ENCODE results near the gene PPP2R2B.

The PPP2R2B gene

GRCh38 chr5:146660376-146660960 is 218.1 kb downstream of the PPP2R2B start:
- no peak overlapping the region for H3K4me3 ChIP-seq (replicated peaks; ENCODE audit: insufficient read depth, low read length)
- no peak for TF ChIP-seq SPI1 (IDR thresholded peaks at IDR 0.05; ENCODE audit: borderline replicate concordance, low read depth)
- no peak for TF ChIP-seq POLR2AphosphoS5 (IDR thresholded peaks at IDR 0.05; ENCODE audit: low read depth)
- no peak for TF ChIP-seq GABPA (IDR thresholded peaks at IDR 0.05; ENCODE audit: low read depth)
- TF ChIP-seq, protein P1, sequence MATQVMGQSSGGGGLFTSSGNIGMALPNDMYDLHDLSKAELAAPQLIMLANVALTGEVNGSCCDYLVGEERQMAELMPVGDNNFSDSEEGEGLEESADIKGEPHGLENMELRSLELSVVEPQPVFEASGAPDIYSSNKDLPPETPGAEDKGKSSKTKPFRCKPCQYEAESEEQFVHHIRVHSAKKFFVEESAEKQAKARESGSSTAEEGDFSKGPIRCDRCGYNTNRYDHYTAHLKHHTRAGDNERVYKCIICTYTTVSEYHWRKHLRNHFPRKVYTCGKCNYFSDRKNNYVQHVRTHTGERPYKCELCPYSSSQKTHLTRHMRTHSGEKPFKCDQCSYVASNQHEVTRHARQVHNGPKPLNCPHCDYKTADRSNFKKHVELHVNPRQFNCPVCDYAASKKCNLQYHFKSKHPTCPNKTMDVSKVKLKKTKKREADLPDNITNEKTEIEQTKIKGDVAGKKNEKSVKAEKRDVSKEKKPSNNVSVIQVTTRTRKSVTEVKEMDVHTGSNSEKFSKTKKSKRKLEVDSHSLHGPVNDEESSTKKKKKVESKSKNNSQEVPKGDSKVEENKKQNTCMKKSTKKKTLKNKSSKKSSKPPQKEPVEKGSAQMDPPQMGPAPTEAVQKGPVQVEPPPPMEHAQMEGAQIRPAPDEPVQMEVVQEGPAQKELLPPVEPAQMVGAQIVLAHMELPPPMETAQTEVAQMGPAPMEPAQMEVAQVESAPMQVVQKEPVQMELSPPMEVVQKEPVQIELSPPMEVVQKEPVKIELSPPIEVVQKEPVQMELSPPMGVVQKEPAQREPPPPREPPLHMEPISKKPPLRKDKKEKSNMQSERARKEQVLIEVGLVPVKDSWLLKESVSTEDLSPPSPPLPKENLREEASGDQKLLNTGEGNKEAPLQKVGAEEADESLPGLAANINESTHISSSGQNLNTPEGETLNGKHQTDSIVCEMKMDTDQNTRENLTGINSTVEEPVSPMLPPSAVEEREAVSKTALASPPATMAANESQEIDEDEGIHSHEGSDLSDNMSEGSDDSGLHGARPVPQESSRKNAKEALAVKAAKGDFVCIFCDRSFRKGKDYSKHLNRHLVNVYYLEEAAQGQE (IDR thresholded peaks at IDR 0.05; ENCODE audit: insufficient replicate concordance, low read depth): no peak
- TF ChIP-seq, protein P2, sequence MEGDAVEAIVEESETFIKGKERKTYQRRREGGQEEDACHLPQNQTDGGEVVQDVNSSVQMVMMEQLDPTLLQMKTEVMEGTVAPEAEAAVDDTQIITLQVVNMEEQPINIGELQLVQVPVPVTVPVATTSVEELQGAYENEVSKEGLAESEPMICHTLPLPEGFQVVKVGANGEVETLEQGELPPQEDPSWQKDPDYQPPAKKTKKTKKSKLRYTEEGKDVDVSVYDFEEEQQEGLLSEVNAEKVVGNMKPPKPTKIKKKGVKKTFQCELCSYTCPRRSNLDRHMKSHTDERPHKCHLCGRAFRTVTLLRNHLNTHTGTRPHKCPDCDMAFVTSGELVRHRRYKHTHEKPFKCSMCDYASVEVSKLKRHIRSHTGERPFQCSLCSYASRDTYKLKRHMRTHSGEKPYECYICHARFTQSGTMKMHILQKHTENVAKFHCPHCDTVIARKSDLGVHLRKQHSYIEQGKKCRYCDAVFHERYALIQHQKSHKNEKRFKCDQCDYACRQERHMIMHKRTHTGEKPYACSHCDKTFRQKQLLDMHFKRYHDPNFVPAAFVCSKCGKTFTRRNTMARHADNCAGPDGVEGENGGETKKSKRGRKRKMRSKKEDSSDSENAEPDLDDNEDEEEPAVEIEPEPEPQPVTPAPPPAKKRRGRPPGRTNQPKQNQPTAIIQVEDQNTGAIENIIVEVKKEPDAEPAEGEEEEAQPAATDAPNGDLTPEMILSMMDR (IDR thresholded peaks at IDR 0.05; ENCODE audit: insufficient read depth, low read length): no peak
- no peak for DNase-seq (ENCODE audit: low read depth in 1 of 2, low spot score in 1 of 2)
- H3K27ac ChIP-seq (replicated peaks): no peak overlapping the region
- peaks cover 3% of the 10 kb centered on the region for H3K27me3 ChIP-seq (ENCODE audit: insufficient read depth, poor library complexity, severe bottlenecking)

GRCh38 chr5:146659961-146660360 is 218.6 kb downstream of the PPP2R2B start:
- Histone ChIP-seq H3K27ac (replicated peaks) (no peak overlapping the region), H3K4me3 (replicated peaks; ENCODE audit: insufficient read depth, low read length) (no peak overlapping the region), H3K27me3 (ENCODE audit: insufficient read depth, poor library complexity, severe bottlenecking) (peaks cover 3% of the 10 kb centered on the region)
- DNase-seq (ENCODE audit: low read depth in 1 of 2, low spot score in 1 of 2): no peak
- TF ChIP-seq, protein P2 (IDR thresholded peaks at IDR 0.05; ENCODE audit: insufficient read depth, low read length): no peak
- TF ChIP-seq SPI1 (IDR thresholded peaks at IDR 0.05; ENCODE audit: borderline replicate concordance, low read depth): no peak
- no peak for TF ChIP-seq POLR2AphosphoS5 (IDR thresholded peaks at IDR 0.05; ENCODE audit: low read depth)
- TF ChIP-seq, protein P1 (IDR thresholded peaks at IDR 0.05; ENCODE audit: insufficient replicate concordance, low read depth): no peak
- TF ChIP-seq GABPA (IDR thresholded peaks at IDR 0.05; ENCODE audit: low read depth): no peak

DNA sequence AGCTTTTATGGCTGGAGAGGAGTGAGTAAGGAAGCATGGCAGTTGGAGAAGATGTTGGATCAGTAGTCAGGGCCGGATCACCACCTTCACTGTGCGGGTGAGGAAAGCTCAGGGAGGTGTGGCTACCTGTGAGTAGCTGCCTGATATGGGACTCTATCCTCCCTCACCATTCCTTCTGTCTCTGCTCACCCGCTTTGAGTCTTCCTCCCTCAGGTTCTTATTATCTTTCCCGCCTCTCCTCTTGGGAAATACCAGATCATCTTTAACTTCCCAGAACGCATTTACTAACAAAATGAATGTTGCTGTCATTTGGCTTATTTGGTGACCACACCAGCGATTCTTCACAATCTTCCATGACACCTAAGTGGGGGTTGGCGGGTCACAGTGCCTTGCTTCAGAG is 221.9 kb downstream of the PPP2R2B start:
- peaks cover 3% of the 10 kb centered on the region for H3K27me3 ChIP-seq (ENCODE audit: insufficient read depth, poor library complexity, severe bottlenecking)

More for the DNA sequence above, 221.9 kb downstream of the PPP2R2B start:
- no peak for DNase-seq (ENCODE audit: low read depth in 1 of 2, low spot score in 1 of 2)
- TF ChIP-seq GABPA (IDR thresholded peaks at IDR 0.05; ENCODE audit: low read depth): no peak
- TF ChIP-seq SPI1 (IDR thresholded peaks at IDR 0.05; ENCODE audit: borderline replicate concordance, low read depth): no peak
- TF ChIP-seq, protein P2 (IDR thresholded peaks at IDR 0.05; ENCODE audit: insufficient read depth, low read length): no peak
- TF ChIP-seq, protein P1 (IDR thresholded peaks at IDR 0.05; ENCODE audit: insufficient replicate concordance, low read depth): no peak
- TF ChIP-seq POLR2AphosphoS5 (IDR thresholded peaks at IDR 0.05; ENCODE audit: low read depth): no peak
- H3K4me3 ChIP-seq (replicated peaks; ENCODE audit: insufficient read depth, low read length): no peak overlapping the region
- H3K27ac ChIP-seq (replicated peaks): no peak overlapping the region
